Measurements from ENCODE around the gene PFDN4. TPM values are rescaled to one million over a fixed set of nuclear protein-coding genes. Genes with fewer than 3 reads are reported as not detected.

Gene PFDN4
- total and polyA plus RNA-seq, 5 donors, result 19.6 to 88.6 (median 26.1) TPM

- 64% methylated on average over 5 of the region's 5 CpGs for WGBS
- intact Hi-C loops (cut with DNase I), result no loop called here
Observed at GRCh38 chr20:54193817-54194216, 14.1 kb upstream of the PFDN4 start.

GRCh38 chr20:54194724-54195438 is 13.0 kb upstream of the PFDN4 start:
- Histone ChIP-seq H3K27ac (ENCODE audit: low read length) (no peak overlapping the region), H3K4me1 (ENCODE audit: control insufficient read depth, insufficient read depth, low read length) (no peaks in the 10 kb centered on the region), H3K9me3 (ENCODE audit: control insufficient read depth, low read length) (no peaks in the 10 kb centered on the region), H3K27me3 (ENCODE audit: control insufficient read depth, insufficient read depth) (no peaks in the 10 kb centered on the region), H3K4me3 (ENCODE audit: low read length) (no peak overlapping the region)
- ATAC-seq, result no peak
- intact Hi-C loops (cut with DNase I), result loop anchor here in 2 of 4 donors (5.0 kb wide), 2 partner anchors 98 to 618 kb away; no protein-coding TSS in a partner anchor
- 64% methylated on average over 11 of the region's 11 CpGs for WGBS
- DNase-seq, result no peak

More at GRCh38 chr20:54193817-54194216, 14.1 kb upstream of the PFDN4 start:
- no peak for DNase-seq
- Histone ChIP-seq H3K4me3 (ENCODE audit: low read length) (no peak overlapping the region), H3K4me1 (ENCODE audit: control insufficient read depth, insufficient read depth, low read length) (no peaks in the 10 kb centered on the region), H3K9me3 (ENCODE audit: control insufficient read depth, low read length) (no peaks in the 10 kb centered on the region), H3K27ac (ENCODE audit: low read length) (no peak overlapping the region), H3K27me3 (ENCODE audit: control insufficient read depth, insufficient read depth) (no peaks in the 10 kb centered on the region)
- no peak for ATAC-seq

- Histone ChIP-seq H3K27ac (ENCODE audit: low read length) (no peak overlapping the region), H3K27me3 (ENCODE audit: control insufficient read depth, insufficient read depth) (no peaks in the 10 kb centered on the region), H3K9me3 (ENCODE audit: control insufficient read depth, low read length) (no peaks in the 10 kb centered on the region), H3K4me3 (ENCODE audit: low read length) (no peak overlapping the region), H3K4me1 (ENCODE audit: control insufficient read depth, insufficient read depth, low read length) (no peaks in the 10 kb centered on the region)
- intact Hi-C loops (cut with DNase I), result loop anchor here in 2 of 4 donors (5.0 kb wide), 2 partner anchors 98 to 618 kb away; no protein-coding TSS in a partner anchor
- DNase-seq (no peak), ATAC-seq (no peak)
- WGBS, result 70% methylated on average over 13 of the region's 13 CpGs
Observed at GRCh38 chr20:54195483-54196472, 12.1 kb upstream of the PFDN4 start.

DNA sequence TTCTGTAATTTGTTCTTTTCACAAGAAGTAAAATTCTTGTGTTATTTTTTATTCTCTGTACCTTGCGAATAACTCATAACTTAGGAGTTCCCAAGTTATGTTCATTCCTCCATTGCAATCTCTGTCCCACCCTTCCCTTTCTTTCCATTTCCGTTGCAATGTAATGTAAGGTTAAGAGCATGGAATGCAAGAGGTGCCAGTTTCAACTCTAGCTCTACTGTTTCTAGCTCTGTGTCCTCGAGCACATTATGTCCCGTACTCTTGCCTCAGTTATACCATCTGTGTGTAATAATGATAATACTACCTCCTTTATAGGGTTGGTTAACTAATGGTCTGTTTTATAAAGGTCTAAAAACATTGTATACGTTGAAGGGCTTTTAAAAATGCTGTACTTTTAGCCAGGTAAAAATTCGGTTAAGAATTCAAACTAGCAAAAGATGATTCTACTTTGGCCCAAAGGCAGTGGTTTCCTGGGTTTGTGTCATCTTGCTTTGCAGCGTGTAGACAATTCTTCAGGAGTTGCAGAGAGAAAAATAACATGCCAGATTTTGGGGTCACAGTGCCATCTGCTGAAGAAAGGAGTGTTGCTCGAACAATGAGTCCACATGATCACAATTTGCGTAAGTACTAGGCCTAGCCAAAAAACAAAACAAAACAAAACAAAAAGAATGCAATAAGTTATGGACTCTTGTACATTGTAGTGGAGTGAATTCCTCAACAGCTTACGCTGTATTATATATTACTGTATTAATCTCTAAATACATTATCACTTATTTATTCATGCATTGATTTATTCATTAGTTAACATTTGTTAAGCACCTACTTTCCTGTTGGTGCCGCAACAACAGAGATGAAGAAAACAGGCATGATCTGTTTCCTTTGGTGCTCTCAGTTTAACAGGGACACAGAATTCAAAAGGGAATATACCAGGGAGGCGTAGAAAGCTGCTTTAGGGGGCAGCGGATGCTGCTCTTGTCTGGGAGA is 10.0 kb upstream of the PFDN4 start:
- Histone ChIP-seq H3K27me3 (ENCODE audit: control insufficient read depth, insufficient read depth) (no peaks in the 10 kb centered on the region), H3K27ac (ENCODE audit: low read length) (no peak overlapping the region), H3K4me3 (ENCODE audit: low read length) (no peak overlapping the region), H3K9me3 (ENCODE audit: control insufficient read depth, low read length) (no peaks in the 10 kb centered on the region), H3K4me1 (ENCODE audit: control insufficient read depth, insufficient read depth, low read length) (no peaks in the 10 kb centered on the region)
- no peak for ATAC-seq
- intact Hi-C loops (cut with DNase I), result loop anchor here in 2 of 4 donors (5.0 kb wide), 2 partner anchors 101 to 621 kb away; no protein-coding TSS in a partner anchor
- DNase-seq, result no peak
- WGBS, result 74% methylated on average over 13 of the region's 13 CpGs

DNA sequence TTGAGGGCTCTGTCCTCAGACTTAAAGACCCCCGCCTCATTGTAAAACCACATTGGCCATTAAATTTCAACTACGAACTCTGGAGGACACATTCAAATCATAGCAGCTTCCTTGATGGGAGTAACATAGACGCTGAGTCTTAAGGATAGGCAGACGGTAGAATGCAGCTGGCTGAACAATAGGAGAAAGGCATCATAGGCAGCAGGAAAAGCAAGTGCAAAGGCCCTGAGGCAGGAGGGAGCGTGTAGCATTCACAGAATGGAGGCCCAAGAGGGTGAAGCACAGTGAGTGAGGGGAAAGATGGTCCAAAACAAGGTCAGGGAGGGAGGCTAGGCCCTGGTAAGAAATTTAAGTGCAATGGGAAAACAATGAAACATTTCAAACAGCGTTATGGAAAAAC is 8.6 kb upstream of the PFDN4 start:
- DNase-seq (no peak), ATAC-seq (no peak)
- intact Hi-C loops (cut with DNase I), result loop anchor here in 2 of 4 donors (5.0 kb wide), 2 partner anchors 102 to 622 kb away; no protein-coding TSS in a partner anchor
- 73% methylated on average over 6 of the region's 6 CpGs for WGBS
- Histone ChIP-seq H3K4me1 (ENCODE audit: control insufficient read depth, insufficient read depth, low read length) (no peaks in the 10 kb centered on the region), H3K4me3 (ENCODE audit: low read length) (no peak overlapping the region), H3K27ac (ENCODE audit: low read length) (no peak overlapping the region), H3K27me3 (ENCODE audit: control insufficient read depth, insufficient read depth) (no peaks in the 10 kb centered on the region), H3K9me3 (ENCODE audit: control insufficient read depth, low read length) (no peaks in the 10 kb centered on the region)

DNA sequence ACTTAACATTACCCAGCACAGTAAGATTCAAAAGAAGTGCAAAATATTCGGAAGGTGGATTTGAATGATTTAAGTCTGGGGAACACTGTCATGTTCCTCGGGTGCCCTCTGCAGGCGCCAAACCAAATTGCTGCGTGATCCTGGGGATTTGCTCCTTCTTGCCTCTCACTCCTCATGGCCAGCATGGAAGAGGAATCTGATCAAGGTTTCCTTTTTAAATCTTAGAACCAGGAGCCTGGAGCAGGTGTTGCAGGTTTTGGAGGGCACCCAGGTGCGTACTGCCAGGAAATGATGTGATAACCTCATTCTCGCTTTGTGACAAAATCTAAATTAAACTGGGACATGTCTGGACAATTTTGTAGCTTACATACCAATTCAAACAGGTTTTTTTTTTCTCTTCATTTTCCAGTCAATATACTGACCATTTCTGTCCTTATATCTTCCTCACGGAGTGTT is 8.1 kb upstream of the PFDN4 start:
- Histone ChIP-seq H3K4me1 (ENCODE audit: control insufficient read depth, insufficient read depth, low read length) (no peaks in the 10 kb centered on the region), H3K4me3 (ENCODE audit: low read length) (no peak overlapping the region), H3K27me3 (ENCODE audit: control insufficient read depth, insufficient read depth) (no peaks in the 10 kb centered on the region), H3K9me3 (ENCODE audit: control insufficient read depth, low read length) (no peaks in the 10 kb centered on the region), H3K27ac (ENCODE audit: low read length) (no peak overlapping the region)
- ATAC-seq (peak; percentile 55 to 69), DNase-seq (peak; percentile 53 to 88 (median 87))
- 13% methylated on average over 7 of the region's 7 CpGs for WGBS
- intact Hi-C loops (cut with DNase I), result loop anchor here in 3 of 4 donors (2.0 to 10.0 kb wide), 4 partner anchors 102 to 625 kb away; no protein-coding TSS in a partner anchor

GRCh38 chr20:54200487-54201267 is 7.2 kb upstream of the PFDN4 start:
- ATAC-seq (no peak), DNase-seq (no peak)
- H3K27ac ChIP-seq (ENCODE audit: low read length), result no peak overlapping the region
- no peaks in the 10 kb centered on the region for H3K27me3 ChIP-seq (ENCODE audit: control insufficient read depth, insufficient read depth)
- no peaks in the 10 kb centered on the region for H3K4me1 ChIP-seq (ENCODE audit: control insufficient read depth, insufficient read depth, low read length)
- 54% methylated on average over 7 of the region's 7 CpGs for WGBS
- no peaks in the 10 kb centered on the region for H3K9me3 ChIP-seq (ENCODE audit: control insufficient read depth, low read length)
- no peak overlapping the region for H3K4me3 ChIP-seq (ENCODE audit: low read length)
- intact Hi-C loops (cut with DNase I), result loop anchor here in 1 of 4 donors (2.0 to 10.0 kb wide), 2 partner anchors 104 to 626 kb away; no protein-coding TSS in a partner anchor

GRCh38 chr20:54201268-54201846 is 6.5 kb upstream of the PFDN4 start:
- DNase-seq (no peak), ATAC-seq (no peak)
- Histone ChIP-seq H3K27ac (ENCODE audit: low read length) (no peak overlapping the region), H3K4me1 (ENCODE audit: control insufficient read depth, insufficient read depth, low read length) (no peaks in the 10 kb centered on the region), H3K9me3 (ENCODE audit: control insufficient read depth, low read length) (no peaks in the 10 kb centered on the region), H3K4me3 (ENCODE audit: low read length) (no peak overlapping the region), H3K27me3 (ENCODE audit: control insufficient read depth, insufficient read depth) (no peaks in the 10 kb centered on the region)
- WGBS, result 70% methylated on average over 4 of the region's 4 CpGs
- intact Hi-C loops (cut with DNase I), result loop anchor here in 1 of 4 donors (2.0 to 10.0 kb wide), 2 partner anchors 105 to 627 kb away; no protein-coding TSS in a partner anchor

- H3K27me3 ChIP-seq (ENCODE audit: control insufficient read depth, insufficient read depth), result no peaks in the 10 kb centered on the region
- DNase-seq (no peak), ATAC-seq (no peak)
- H3K4me3 ChIP-seq (ENCODE audit: low read length), result no peak overlapping the region
- H3K9me3 ChIP-seq (ENCODE audit: control insufficient read depth, low read length), result no peaks in the 10 kb centered on the region
- intact Hi-C loops (cut with DNase I), result loop anchor here in 1 of 4 donors (10.0 kb wide), 1 partner anchor 628 kb away; no protein-coding TSS in a partner anchor
- WGBS, result 71% methylated on average over 5 of the region's 5 CpGs
- no peak overlapping the region for H3K27ac ChIP-seq (ENCODE audit: low read length)
- no peaks in the 10 kb centered on the region for H3K4me1 ChIP-seq (ENCODE audit: control insufficient read depth, insufficient read depth, low read length)
Observed at GRCh38 chr20:54203281-54203680, 4.6 kb upstream of the PFDN4 start.
